Gastrocnemius medialis (tissue), 4 donors: ENCODE data around the gene SYT5. TPM values are rescaled to one million over a fixed set of nuclear protein-coding genes. Genes with fewer than 3 reads are reported as not detected.

ENCODE experiments used
- ATAC-seq, 2 donors: fragments of 150-250 bp; one replicate each; pipeline ENCODE4 v1.9.1; 2016
- DNase-seq, 2 donors: peaks; one replicate each; pipeline ENCODE4 v3.0.0-alpha.2; 2019
- H3K27ac ChIP-seq, 4 donors: fragments of 200-600 bp; sonication (generic); 1 replicate in 1 of 4; 2 replicates in 3 of 4; pipeline ENCODE4 v1.5.1; 2016 to 2018; ENCODE audit warnings: mild to moderate bottlenecking in 2 of 4, moderate library complexity in 1 of 4
- H3K27me3 ChIP-seq, 3 donors: fragments of 200-600 bp; sonication (generic) in 2 of 3; 1 replicate in 1 of 3; 2 replicates in 2 of 3; pipeline versions ENCODE4 v1.5.1 to v1.6.0; 2016 to 2019; ENCODE audit warnings: mild to moderate bottlenecking in 1 of 3, moderate library complexity in 1 of 3
- H3K36me3 ChIP-seq, 2 donors: fragments of 200-600 bp; sonication (generic) in 1 of 2; one replicate each; pipeline ENCODE4 v1.5.1; 2017 to 2018
- H3K4me1 ChIP-seq, 2 donors: fragments of 200-600 bp; sonication (generic) in 1 of 2; one replicate each; pipeline ENCODE4 v1.5.1; 2016 to 2017; ENCODE audit warnings: mild to moderate bottlenecking in 2 of 2
- H3K4me3 ChIP-seq, 4 donors: fragments of 200-600 bp; sonication (generic) in 3 of 4; 1 replicate in 1 of 4; 2 replicates in 3 of 4; pipeline ENCODE4 v1.5.1; 2016 to 2019; ENCODE audit warnings: mild to moderate bottlenecking in 2 of 4
- H3K9me3 ChIP-seq, 3 donors: fragments of 200-600 bp; sonication (generic) in 2 of 3; 1 replicate in 1 of 3; 2 replicates in 2 of 3; pipeline ENCODE4 v1.5.1; 2016 to 2019
- POLR2A ChIP-seq, 2 donors: fragments of 450-650 bp; IDR thresholded peaks; one replicate each; pipeline ENCODE4 v1.6.1; 2017; ENCODE audit warnings: antibody characterized with exemption in 2 of 2, mild to moderate bottlenecking in 2 of 2, moderate library complexity in 2 of 2
- in situ Hi-C, 4 donors: fragments of 200-750 bp; cut with MboI; loops; one replicate each; pipeline versions ENCODE4 v1.15.0 to v1.8.0; 2017; ENCODE audit warnings: low sequenced_read_pairs in 4 of 4
- intact Hi-C: fragments of 100-400 bp; cut with DNase I; formaldehyde crosslinking; loops from one replicate; pipeline ENCODE4 v1.15.1; 2023; ENCODE audit warnings: low total_unique reads
- microRNA-seq, 2 donors: library from miRNA; unstranded; fragments of <30 nt; microRNA quantifications; one replicate each; pipeline ENCODE4, GENCODE V29; 2016; ENCODE audit warnings: borderline replicate concordance in 2 of 2
- total RNA-seq, 4 donors: library from RNA; depleted of rRNA; stranded (reverse); fragments of >200 nt; gene quantifications; one replicate each; pipeline versions ENCODE4 v1.1.0 to v1.2.3, GENCODE V29; 2016
- TF ChIP-seq, protein P1 (sequence below), 5 experiments: fragments of 450-650 bp in 3 of 5; fragments of 200-600 bp in 2 of 5; sonication (generic) in 2 of 5; IDR thresholded peaks in 4 of 5; conservative IDR thresholded peaks in 1 of 5; 1 replicate in 4 of 5; 2 replicates in 1 of 5; pipeline ENCODE4 v1.5.1; 2016 to 2019; ENCODE audit warnings: antibody characterized with exemption in 5 of 5, mild to moderate bottlenecking in 3 of 5, moderate library complexity in 3 of 5

SYT5 gene
- total RNA-seq, 4 donors from 2014 or later: not detected

DNA sequence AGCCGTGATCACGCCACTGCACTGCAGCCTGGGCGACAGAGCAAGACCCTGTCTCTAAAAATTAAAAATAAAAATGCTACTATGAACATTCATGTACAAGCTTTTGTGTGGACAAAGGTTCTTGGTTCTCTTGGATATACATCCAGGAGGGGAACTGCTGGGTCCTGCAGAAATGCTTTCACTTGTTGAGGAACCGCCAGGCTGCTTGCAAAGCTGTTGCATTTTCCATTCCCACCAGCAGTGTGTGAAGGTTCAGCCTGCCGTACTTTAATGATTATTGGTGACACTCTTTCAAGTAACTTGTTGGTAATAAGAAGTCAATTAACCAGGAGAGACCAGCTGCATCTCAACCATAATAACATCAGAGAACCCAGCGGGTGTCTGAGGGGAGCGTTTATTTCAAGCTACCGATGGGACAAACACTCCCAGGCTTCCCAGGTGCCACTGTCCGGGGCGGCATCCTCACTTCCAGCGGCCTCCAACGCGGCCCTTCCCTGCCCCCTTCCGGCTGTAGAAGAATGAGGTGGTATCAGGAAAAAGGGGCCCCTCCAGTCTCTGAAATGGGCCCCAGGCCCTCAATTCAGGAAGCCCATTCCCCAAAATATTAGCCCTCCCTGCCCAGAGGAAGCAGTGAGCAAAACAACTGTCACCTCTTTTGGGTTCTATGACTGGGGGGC is 47.5 kb downstream of the SYT5 start:
- no peaks in the 10 kb centered on the region for H3K36me3 ChIP-seq
- in situ Hi-C loops: loop anchor here in 2 of 4 donors (25.0 kb wide), 2 partner anchors 280 to 505 kb away; partner anchors contain the start of genes CCDC106 (in 1 of the 2), UBE2S (in 1 of the 2), ZNF580 (in 1 of the 2) and ZNF581 (in 1 of the 2)
- intact Hi-C loops: no loop called here
- H3K27me3 ChIP-seq: no peaks in the 10 kb centered on the region
- ATAC-seq: no peak
- H3K4me1 ChIP-seq: no peaks in the 10 kb centered on the region
- DNase-seq: no peak
- no peak overlapping the region for H3K27ac ChIP-seq
- no peak overlapping the region for H3K4me3 ChIP-seq
- no peaks in the 10 kb centered on the region for H3K9me3 ChIP-seq
- no peak for TF ChIP-seq POLR2A (IDR thresholded peaks at IDR 0.05)
- TF ChIP-seq, protein P1, sequence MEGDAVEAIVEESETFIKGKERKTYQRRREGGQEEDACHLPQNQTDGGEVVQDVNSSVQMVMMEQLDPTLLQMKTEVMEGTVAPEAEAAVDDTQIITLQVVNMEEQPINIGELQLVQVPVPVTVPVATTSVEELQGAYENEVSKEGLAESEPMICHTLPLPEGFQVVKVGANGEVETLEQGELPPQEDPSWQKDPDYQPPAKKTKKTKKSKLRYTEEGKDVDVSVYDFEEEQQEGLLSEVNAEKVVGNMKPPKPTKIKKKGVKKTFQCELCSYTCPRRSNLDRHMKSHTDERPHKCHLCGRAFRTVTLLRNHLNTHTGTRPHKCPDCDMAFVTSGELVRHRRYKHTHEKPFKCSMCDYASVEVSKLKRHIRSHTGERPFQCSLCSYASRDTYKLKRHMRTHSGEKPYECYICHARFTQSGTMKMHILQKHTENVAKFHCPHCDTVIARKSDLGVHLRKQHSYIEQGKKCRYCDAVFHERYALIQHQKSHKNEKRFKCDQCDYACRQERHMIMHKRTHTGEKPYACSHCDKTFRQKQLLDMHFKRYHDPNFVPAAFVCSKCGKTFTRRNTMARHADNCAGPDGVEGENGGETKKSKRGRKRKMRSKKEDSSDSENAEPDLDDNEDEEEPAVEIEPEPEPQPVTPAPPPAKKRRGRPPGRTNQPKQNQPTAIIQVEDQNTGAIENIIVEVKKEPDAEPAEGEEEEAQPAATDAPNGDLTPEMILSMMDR (IDR thresholded peaks at IDR 0.05 in 4 of 5, conservative IDR thresholded peaks at IDR 0.05 in 1 of 5): no peak

DNA sequence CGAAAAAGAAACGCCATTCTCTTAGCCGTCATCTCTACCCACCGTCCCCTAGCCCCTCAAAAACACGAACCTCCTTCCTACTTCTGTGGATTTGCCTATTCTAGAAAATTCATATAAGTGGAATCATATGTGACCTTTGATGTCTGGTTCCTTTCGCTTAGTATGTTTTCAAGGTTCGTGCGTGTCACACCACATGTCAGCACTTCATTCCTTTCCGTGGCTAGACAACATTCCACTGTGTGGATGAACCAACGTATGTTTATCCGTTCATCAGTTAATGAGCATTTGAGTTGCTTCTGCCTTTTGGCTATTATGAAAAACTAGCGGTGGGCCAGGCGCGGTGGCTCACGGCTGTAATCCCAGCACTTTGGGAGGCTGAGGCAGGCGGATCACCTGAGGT is 48.7 kb downstream of the SYT5 start:
- Histone ChIP-seq H3K27ac (peak overlapping the region in 2 of 4 donors; percentile 29 to 67), H3K36me3 (no peaks in the 10 kb centered on the region), H3K27me3 (no peaks in the 10 kb centered on the region), H3K4me3 (no peak overlapping the region), H3K9me3 (no peaks in the 10 kb centered on the region), H3K4me1 (no peaks in the 10 kb centered on the region)
- intact Hi-C loops: no loop called here
- no peak for TF ChIP-seq POLR2A (IDR thresholded peaks at IDR 0.05)
- TF ChIP-seq, protein P1 (IDR thresholded peaks at IDR 0.05 in 4 of 5, conservative IDR thresholded peaks at IDR 0.05 in 1 of 5): no peak
- DNase-seq (no peak), ATAC-seq (no peak)
- in situ Hi-C loops: loop anchor here in 2 of 4 donors (25.0 kb wide), 2 partner anchors 281 to 506 kb away; partner anchors contain the start of genes CCDC106 (in 1 of the 2), UBE2S (in 1 of the 2), ZNF580 (in 1 of the 2) and ZNF581 (in 1 of the 2)

Small RNA genes lying within 50 kb of the gene (microRNA-seq; reads per million reads assigned to microRNA genes)
- 0 reads per million in 2 donors for gene MIR7975

Other genes with a start within 250 kb of the SYT5 start
- not detected for gene NLRP7, start 232.8 kb downstream of the SYT5 start, total RNA-seq
- under 1 TPM in 1 of 4 donors, not detected in 3; 0.23 TPM for gene NLRP2, start 213.9 kb downstream of the SYT5 start, total RNA-seq
- gene GP6, start 142.0 kb downstream of the SYT5 start, total RNA-seq: under 1 TPM in 1 of 4 donors, not detected in 3; 0.16 TPM
- gene RDH13, start 117.1 kb downstream of the SYT5 start, total RNA-seq: 10 to 100 TPM in 1 of 4 donors, 1 to 10 TPM in 3; 5.2 to 10.5 (median 7.6) TPM
- 1 to 10 TPM in 2 of 4 donors, under 1 TPM in 2; 0.25 to 2.4 (median 1.3) TPM for gene EPS8L1, start 104.4 kb downstream of the SYT5 start, total RNA-seq
- 10 to 100 TPM; 22.6 to 28.2 (median 26.2) TPM for gene PPP1R12C, start 62.7 kb downstream of the SYT5 start, total RNA-seq
- gene TNNT1, start 31.1 kb downstream of the SYT5 start, total RNA-seq: 1,000 to 10,000 TPM; 2,342 to 9,166 (median 6,627) TPM
- 1 to 10 TPM; 1.6 to 6.2 (median 5.5) TPM for gene TNNI3, start 22.6 kb downstream of the SYT5 start, total RNA-seq
- gene DNAAF3, start 13.7 kb downstream of the SYT5 start, total RNA-seq: under 1 TPM in 1 of 4 donors, not detected in 3; 0.39 TPM
- under 1 TPM; 0.39 to 0.56 (median 0.48) TPM for gene PTPRH, start 29.2 kb upstream of the SYT5 start, total RNA-seq
- 1 to 10 TPM in 3 of 4 donors, under 1 TPM in 1; 0.87 to 5.0 (median 1.7) TPM for gene TMEM86B, start 48.5 kb upstream of the SYT5 start, total RNA-seq
- gene PPP6R1, start 78.7 kb upstream of the SYT5 start, total RNA-seq: 10 to 100 TPM; 14.6 to 47.9 (median 39.6) TPM
- gene HSPBP1, start 99.8 kb upstream of the SYT5 start, total RNA-seq: 10 to 100 TPM; 18.5 to 41.7 (median 36.7) TPM
- not detected for gene BRSK1, start 103.7 kb upstream of the SYT5 start, total RNA-seq
- gene TMEM150B, start 145.1 kb upstream of the SYT5 start, total RNA-seq: 1 to 10 TPM in 1 of 4 donors, under 1 TPM in 1, not detected in 2; 0.40 to 3.3 TPM
- 1 to 10 TPM; 2.5 to 5.4 (median 4.5) TPM for gene KMT5C, start 159.6 kb upstream of the SYT5 start, total RNA-seq
- not detected for gene COX6B2, start 174.4 kb upstream of the SYT5 start, total RNA-seq
- gene GARIN5B, start 183.0 kb upstream of the SYT5 start, total RNA-seq: not detected
- gene IL11, start 190.2 kb upstream of the SYT5 start, total RNA-seq: under 1 TPM in 1 of 4 donors, not detected in 3; 0.66 TPM
- gene TMEM190, start 196.5 kb upstream of the SYT5 start, total RNA-seq: not detected
- 1 to 10 TPM; 1.3 to 4.7 (median 2.1) TPM for gene TMEM238, start 204.0 kb upstream of the SYT5 start, total RNA-seq
- gene RPL28, start 205.6 kb upstream of the SYT5 start, total RNA-seq: 100 to 1,000 TPM; 123 to 278 (median 206) TPM
- gene UBE2S, start 227.5 kb upstream of the SYT5 start, total RNA-seq: 10 to 100 TPM in 3 of 4 donors, 1 to 10 TPM in 1; 7.7 to 14.6 (median 13.4) TPM